H9 (cell line): Measurements from ENCODE around the gene KCNIP3. TPM values are rescaled to one million over a fixed set of nuclear protein-coding genes. Genes with fewer than 3 reads are reported as not detected.

Experiments used
- DNase-seq: peaks from one replicate; pipeline ENCODE4 v3.0.0-alpha.2; 2017
- H2AFZ ChIP-seq: one replicate; pipeline ENCODE4 v1.6.1; 2013; ENCODE audit warnings: mild to moderate bottlenecking, low read length, control low read depth, moderate library complexity
- H2AK5ac ChIP-seq: 2 replicates; pipeline ENCODE4 v1.6.1; 2013; ENCODE audit warnings: low read length, control low read depth, mixed read lengths; ENCODE audit not compliant: insufficient read length
- H2BK120ac ChIP-seq: one replicate; pipeline ENCODE4 v1.6.1; 2013; ENCODE audit warnings: low read depth, mild to moderate bottlenecking, low read length, control low read depth, inconsistent platforms; ENCODE audit not compliant: poor library complexity, severe bottlenecking
- H2BK12ac ChIP-seq: 2 replicates; pipeline ENCODE4 v1.6.1; 2013; ENCODE audit warnings: low read length, control low read depth, mixed read lengths, low read depth; ENCODE audit not compliant: insufficient read length
- H2BK15ac ChIP-seq: 2 replicates; pipeline ENCODE4 v1.6.1; 2013; ENCODE audit warnings: low read depth, low read length, control low read depth
- H2BK20ac ChIP-seq: one replicate; pipeline ENCODE4 v1.6.1; 2013; ENCODE audit warnings: low read depth, mild to moderate bottlenecking, low read length, control low read depth, inconsistent platforms; ENCODE audit not compliant: poor library complexity, severe bottlenecking
- H2BK5ac ChIP-seq: 2 replicates; pipeline ENCODE4 v1.6.1; 2013; ENCODE audit warnings: low read length, control low read depth, mixed read lengths; ENCODE audit not compliant: insufficient read length
- H3K14ac ChIP-seq: 2 replicates; pipeline ENCODE4 v1.6.1; 2013; ENCODE audit warnings: low read length, control low read depth; ENCODE audit not compliant: insufficient read depth
- H3K18ac ChIP-seq: 2 replicates; pipeline ENCODE4 v1.6.1; 2013; ENCODE audit warnings: low read depth, mild to moderate bottlenecking, mixed read lengths, low read length, control low read depth; ENCODE audit not compliant: insufficient read length
- H3K23ac ChIP-seq: 2 replicates; pipeline ENCODE4 v1.6.1; 2013; ENCODE audit warnings: low read length, control low read depth, mixed read lengths, low read depth; ENCODE audit not compliant: insufficient read length
- H3K23me2 ChIP-seq: 2 replicates; pipeline ENCODE4 v1.6.1; 2013; ENCODE audit warnings: low read depth, mild to moderate bottlenecking, mixed read lengths, low read length, control low read depth; ENCODE audit not compliant: insufficient read length, poor library complexity, severe bottlenecking
- H3K27ac ChIP-seq: 2 replicates; pipeline ENCODE4 v1.5.1; 2013; ENCODE audit warnings: low read length, control low read depth, mixed read lengths, low read depth; ENCODE audit not compliant: insufficient read length
- H3K27me3 ChIP-seq: 2 replicates; pipeline ENCODE4 v1.6.1; 2013; ENCODE audit warnings: low read length, control low read depth, inconsistent platforms; ENCODE audit not compliant: insufficient read depth
- H3K4ac ChIP-seq: 2 replicates; pipeline ENCODE4 v1.6.1; 2013; ENCODE audit warnings: low read depth, mild to moderate bottlenecking, control low read depth, inconsistent platforms, low read length, moderate library complexity
- H3K4me1 ChIP-seq: 2 replicates; pipeline ENCODE4 v1.6.1; 2013; ENCODE audit warnings: low read length, control low read depth, inconsistent platforms; ENCODE audit not compliant: insufficient read depth
- H3K4me2 ChIP-seq: 2 replicates; pipeline ENCODE4 v1.6.1; 2013; ENCODE audit warnings: low read length, control low read depth, mixed read lengths; ENCODE audit not compliant: insufficient read length, insufficient read depth
- H3K56ac ChIP-seq: 2 replicates; pipeline ENCODE4 v1.6.1; 2013; ENCODE audit warnings: low read depth, mild to moderate bottlenecking, mixed read lengths, low read length, control low read depth; ENCODE audit not compliant: insufficient read length
- H3K79me1 ChIP-seq: 2 replicates; pipeline ENCODE4 v1.6.1; 2013; ENCODE audit warnings: low read depth, mild to moderate bottlenecking, moderate library complexity, low read length, control low read depth, inconsistent platforms; ENCODE audit not compliant: insufficient read depth, poor library complexity, severe bottlenecking
- H3K79me2 ChIP-seq: 2 replicates; pipeline ENCODE4 v1.6.1; 2013; ENCODE audit warnings: low read length, control low read depth, inconsistent platforms; ENCODE audit not compliant: insufficient read depth
- H3K9ac ChIP-seq: 2 replicates; pipeline ENCODE4 v1.6.1; 2013; ENCODE audit warnings: low read length, control low read depth, mixed read lengths; ENCODE audit not compliant: insufficient read length; ENCODE audit errors: extremely low read depth
- H3K9me3 ChIP-seq: one replicate; pipeline ENCODE4 v1.6.1; 2013; ENCODE audit warnings: low read depth, low read length, inconsistent platforms; ENCODE audit not compliant: control insufficient read depth
- H3T11ph ChIP-seq: one replicate; pipeline ENCODE4 v1.6.1; 2013; ENCODE audit warnings: mild to moderate bottlenecking, low read length, control low read depth, inconsistent platforms
- H4K20me1 ChIP-seq: one replicate; pipeline ENCODE4 v1.6.1; 2013; ENCODE audit not compliant: control insufficient read depth, insufficient read length, insufficient read depth
- H4K5ac ChIP-seq: 2 replicates; pipeline ENCODE4 v1.6.1; 2013; ENCODE audit warnings: low read depth, mild to moderate bottlenecking, mixed read lengths, low read length, control low read depth; ENCODE audit not compliant: insufficient read length
- H4K8ac ChIP-seq: replicated peaks from 2 replicates; pipeline ENCODE4 v1.6.1; 2013; ENCODE audit warnings: low read length, control low read depth, mixed read lengths, low read depth; ENCODE audit not compliant: insufficient read length
- H4K91ac ChIP-seq: 2 replicates; pipeline ENCODE4 v1.6.1; 2013; ENCODE audit warnings: low read depth, mild to moderate bottlenecking, moderate library complexity, mixed read lengths, low read length, control low read depth; ENCODE audit not compliant: insufficient read length
- H3K27ac Mint-ChIP-seq, 3 experiments: 2 replicates in 2 of 3; 3 replicates in 1 of 3; pipeline ENCODE4 v1.8.0; 2020 to 2021; ENCODE audit warnings: mixed read lengths in 3 of 3, mild to moderate bottlenecking in 1 of 3, moderate library complexity in 1 of 3
- H3K27me3 Mint-ChIP-seq: 2 replicates; pipeline ENCODE4 v1.8.0; 2021; ENCODE audit warnings: low read depth, mild to moderate bottlenecking, moderate library complexity, mixed read lengths
- H3K36me3 Mint-ChIP-seq, 3 experiments: 2 replicates in 2 of 3; 3 replicates in 1 of 3; pipeline ENCODE4 v1.8.0; 2020 to 2021; ENCODE audit warnings: low read depth in 3 of 3, mixed read lengths in 3 of 3; ENCODE audit not compliant: insufficient read depth in 1 of 3
- H3K4me1 Mint-ChIP-seq, 2 experiments: 2 replicates each; pipeline ENCODE4 v1.8.0; 2020; ENCODE audit warnings: mixed read lengths in 2 of 2
- H3K4me3 Mint-ChIP-seq, 2 experiments: 2 replicates in 1 of 2; 3 replicates in 1 of 2; pipeline ENCODE4 v1.8.0; 2020 to 2021; ENCODE audit warnings: mild to moderate bottlenecking in 2 of 2, mixed read lengths in 2 of 2, moderate library complexity in 1 of 2
- H3K9me3 Mint-ChIP-seq, 2 experiments: 2 replicates in 1 of 2; 3 replicates in 1 of 2; pipeline ENCODE4 v1.8.0; 2020; ENCODE audit warnings: mild to moderate bottlenecking in 2 of 2, mixed read lengths in 2 of 2, moderate library complexity in 1 of 2
- WGBS: extraction: QIAGEN DNeasy Blood & Tissue Kit; methylation state at CpG from one replicate; pipeline ENCODE4 v1.1.7; 2013; ENCODE audit warnings: missing lambda C conversion rate, low lambda C conversion rate, mixed read lengths; ENCODE audit not compliant: insufficient read length; ENCODE audit errors: extremely low coverage; 5-methylcytosine and 5-hydroxymethylcytosine counted together
- total RNA-seq: library from RNA; stranded (reverse); gene quantifications from 2 replicates; pipeline ENCODE4 v1.2.1, GENCODE V29; 2021
- TF ChIP-seq, protein P1 (sequence below): fragments of 200-600 bp; sonication (generic); conservative IDR thresholded peaks from 3 replicates; pipeline ENCODE4 v1.8.0; 2021; ENCODE audit warnings: antibody characterized with exemption, mild to moderate bottlenecking

The KCNIP3 gene
- total RNA-seq, 1 experiment from 2014 or later: 1.5 TPM

DNA sequence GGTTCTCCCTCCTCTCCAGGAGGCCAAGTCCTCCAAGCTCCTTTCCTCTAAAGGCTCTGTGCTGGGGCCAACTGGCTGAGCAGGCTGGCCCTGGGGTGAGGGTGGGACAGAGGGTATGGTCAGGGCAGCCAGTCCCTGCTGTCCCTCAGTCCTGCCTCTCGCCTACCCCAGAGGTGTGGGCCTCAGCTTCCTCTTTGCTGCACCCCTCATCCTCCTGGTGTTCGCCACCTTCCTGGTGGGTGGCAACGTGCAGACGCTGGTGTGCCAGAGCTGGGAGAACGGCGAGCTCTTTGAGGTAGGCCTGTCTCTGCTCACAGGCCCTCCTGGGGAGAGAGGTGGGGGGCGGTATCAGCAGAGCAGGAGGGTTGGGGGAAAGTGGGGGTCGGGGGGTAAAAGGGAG lies 16.1 kb upstream of the KCNIP3 start:
- Mint-ChIP-seq H3K9me3 (no peaks in the 10 kb centered on the region), H3K27ac (no peak overlapping the region), H3K36me3 (peaks cover 0 to 2% (median 0%) of the 10 kb centered on the region in 3 experiments; a peak in 1 of 7 replicates), H3K4me3 (no peak overlapping the region), H3K4me1 (peaks cover 7 to 14% of the 10 kb centered on the region in 2 experiments), H3K27me3 (no peaks in the 10 kb centered on the region; the same call in 1 of the 2 replicates)
- no peak overlapping the region for H2BK20ac ChIP-seq
- H4K20me1 ChIP-seq: no peaks in the 10 kb centered on the region
- H3K9ac ChIP-seq: no peak overlapping the region
- H2AK5ac ChIP-seq: no peak overlapping the region
- no peak overlapping the region for H3T11ph ChIP-seq
- H3K23ac ChIP-seq: no peak overlapping the region
- TF ChIP-seq, protein P1, sequence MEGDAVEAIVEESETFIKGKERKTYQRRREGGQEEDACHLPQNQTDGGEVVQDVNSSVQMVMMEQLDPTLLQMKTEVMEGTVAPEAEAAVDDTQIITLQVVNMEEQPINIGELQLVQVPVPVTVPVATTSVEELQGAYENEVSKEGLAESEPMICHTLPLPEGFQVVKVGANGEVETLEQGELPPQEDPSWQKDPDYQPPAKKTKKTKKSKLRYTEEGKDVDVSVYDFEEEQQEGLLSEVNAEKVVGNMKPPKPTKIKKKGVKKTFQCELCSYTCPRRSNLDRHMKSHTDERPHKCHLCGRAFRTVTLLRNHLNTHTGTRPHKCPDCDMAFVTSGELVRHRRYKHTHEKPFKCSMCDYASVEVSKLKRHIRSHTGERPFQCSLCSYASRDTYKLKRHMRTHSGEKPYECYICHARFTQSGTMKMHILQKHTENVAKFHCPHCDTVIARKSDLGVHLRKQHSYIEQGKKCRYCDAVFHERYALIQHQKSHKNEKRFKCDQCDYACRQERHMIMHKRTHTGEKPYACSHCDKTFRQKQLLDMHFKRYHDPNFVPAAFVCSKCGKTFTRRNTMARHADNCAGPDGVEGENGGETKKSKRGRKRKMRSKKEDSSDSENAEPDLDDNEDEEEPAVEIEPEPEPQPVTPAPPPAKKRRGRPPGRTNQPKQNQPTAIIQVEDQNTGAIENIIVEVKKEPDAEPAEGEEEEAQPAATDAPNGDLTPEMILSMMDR: no peak
- no peaks in the 10 kb centered on the region for H3K23me2 ChIP-seq
- no peak for DNase-seq
- H2BK120ac ChIP-seq: no peak overlapping the region
- no peak overlapping the region; the same call in 1 of the 2 replicates for H3K14ac ChIP-seq
- no peaks in the 10 kb centered on the region for H3K27me3 ChIP-seq
- H3K27ac ChIP-seq: no peak overlapping the region
- H4K5ac ChIP-seq: no peak overlapping the region
- no peaks in the 10 kb centered on the region for H3K9me3 ChIP-seq
- H3K4me1 ChIP-seq: no peaks in the 10 kb centered on the region
- H2BK5ac ChIP-seq: no peak overlapping the region
- no peak overlapping the region for H2AFZ ChIP-seq
- WGBS: no CpG with 5 or more reads among the region's 8 CpGs
- no peak overlapping the region for H3K18ac ChIP-seq
- no peaks in the 10 kb centered on the region for H3K79me1 ChIP-seq
- no peak overlapping the region for H2BK15ac ChIP-seq
- no peak overlapping the region for H4K91ac ChIP-seq
- no peak overlapping the region for H3K4me2 ChIP-seq
- H3K56ac ChIP-seq: no peak overlapping the region
- H4K8ac ChIP-seq: no peak overlapping the region
- H3K4ac ChIP-seq: no peak overlapping the region
- no peak overlapping the region for H2BK12ac ChIP-seq
- no peaks in the 10 kb centered on the region for H3K79me2 ChIP-seq
